Measurements from ENCODE around the gene HMCN2.

GRCh38 chr9:130458804-130459067, 193.2 kb downstream of the HMCN2 start:
- TF ChIP-seq CTCF (IDR thresholded peaks at IDR 0.05) (no peak), POLR2A (IDR thresholded peaks at IDR 0.05) (no peak)

All from uterus (tissue), 2 donors.